ENCODE results near the gene FKBP4.

Gene FKBP4

GRCh38 chr12:2853626-2854025 lies 58.9 kb downstream of the FKBP4 start:
- peak; percentile 60 for DNase-seq (ENCODE audit: low read depth, low spot score)
